Vagina (tissue), 2 donors: ENCODE results near the gene TRIO.

Experiments
- CTCF ChIP-seq, 3 experiments: fragments of 450-650 bp in 2 of 3; fragments of 200-600 bp in 1 of 3; sonication (generic) in 1 of 3; IDR thresholded peaks; one replicate each; pipeline ENCODE4 v1.5.1; 2017 to 2019; ENCODE audit warnings: antibody characterized with exemption in 3 of 3, mild to moderate bottlenecking in 2 of 3, moderate library complexity in 2 of 3
- POLR2A ChIP-seq, 2 donors: fragments of 450-650 bp; IDR thresholded peaks; one replicate each; pipeline ENCODE4 v1.6.1; 2017; ENCODE audit warnings: antibody characterized with exemption in 2 of 2, mild to moderate bottlenecking in 2 of 2, moderate library complexity in 2 of 2
- POLR2AphosphoS5 ChIP-seq, 2 donors: sonication (generic); formaldehyde crosslinking; IDR thresholded peaks; one replicate each; pipeline ENCODE4 v1.9.0; 2017; ENCODE audit warnings: antibody characterized with exemption in 2 of 2, mild to moderate bottlenecking in 2 of 2, low read depth in 1 of 2; ENCODE audit not compliant: insufficient read depth in 1 of 2

- no peak for TF ChIP-seq CTCF (IDR thresholded peaks at IDR 0.05)
- no peak for TF ChIP-seq POLR2A (IDR thresholded peaks at IDR 0.05)
- no peak for TF ChIP-seq POLR2AphosphoS5 (IDR thresholded peaks at IDR 0.05; ENCODE audit: insufficient read depth in 1 of 2, low read depth in 1 of 2)
Measured at GRCh38 chr5:14532180-14532579, 389.0 kb downstream of the TRIO start.
